ENCODE measurements around the gene NCK2.

DNA sequence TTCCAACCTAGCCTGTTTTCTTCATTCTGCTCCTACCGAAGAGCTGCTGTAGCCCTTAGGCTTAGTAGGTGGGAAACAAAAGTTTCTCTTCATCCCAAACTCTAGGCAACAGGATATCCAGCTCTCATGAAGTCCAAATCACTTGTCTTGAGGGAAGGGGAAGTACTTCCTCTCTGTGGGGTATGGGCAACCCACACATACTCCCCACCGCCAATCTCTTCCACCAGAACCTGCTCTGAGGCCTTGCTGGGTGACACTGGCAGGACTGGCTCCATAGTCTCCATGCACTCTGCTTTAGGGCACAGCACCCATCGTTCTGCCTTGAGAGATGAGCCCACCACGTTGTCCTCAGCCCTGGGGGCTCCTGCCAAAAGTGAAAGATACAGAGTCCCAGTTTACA, 173.0 kb downstream of the NCK2 start:
- TF ChIP-seq, protein P1, sequence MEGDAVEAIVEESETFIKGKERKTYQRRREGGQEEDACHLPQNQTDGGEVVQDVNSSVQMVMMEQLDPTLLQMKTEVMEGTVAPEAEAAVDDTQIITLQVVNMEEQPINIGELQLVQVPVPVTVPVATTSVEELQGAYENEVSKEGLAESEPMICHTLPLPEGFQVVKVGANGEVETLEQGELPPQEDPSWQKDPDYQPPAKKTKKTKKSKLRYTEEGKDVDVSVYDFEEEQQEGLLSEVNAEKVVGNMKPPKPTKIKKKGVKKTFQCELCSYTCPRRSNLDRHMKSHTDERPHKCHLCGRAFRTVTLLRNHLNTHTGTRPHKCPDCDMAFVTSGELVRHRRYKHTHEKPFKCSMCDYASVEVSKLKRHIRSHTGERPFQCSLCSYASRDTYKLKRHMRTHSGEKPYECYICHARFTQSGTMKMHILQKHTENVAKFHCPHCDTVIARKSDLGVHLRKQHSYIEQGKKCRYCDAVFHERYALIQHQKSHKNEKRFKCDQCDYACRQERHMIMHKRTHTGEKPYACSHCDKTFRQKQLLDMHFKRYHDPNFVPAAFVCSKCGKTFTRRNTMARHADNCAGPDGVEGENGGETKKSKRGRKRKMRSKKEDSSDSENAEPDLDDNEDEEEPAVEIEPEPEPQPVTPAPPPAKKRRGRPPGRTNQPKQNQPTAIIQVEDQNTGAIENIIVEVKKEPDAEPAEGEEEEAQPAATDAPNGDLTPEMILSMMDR (IDR thresholded peaks at IDR 0.05) = no peak
- TF ChIP-seq POLR2A (IDR thresholded peaks at IDR 0.05) = no peak

All from esophagus squamous epithelium (tissue), 4 donors.